Measurements from ENCODE around the gene ZMIZ2. TPM values are rescaled to one million over a fixed set of nuclear protein-coding genes. Genes with fewer than 3 reads are reported as not detected.
"Not testable (repeated sequence)": the region's sequence is repeated elsewhere in the genome, so short reads cannot be mapped to it uniquely, and the experiment has no call there.

Gene ZMIZ2, protein sequence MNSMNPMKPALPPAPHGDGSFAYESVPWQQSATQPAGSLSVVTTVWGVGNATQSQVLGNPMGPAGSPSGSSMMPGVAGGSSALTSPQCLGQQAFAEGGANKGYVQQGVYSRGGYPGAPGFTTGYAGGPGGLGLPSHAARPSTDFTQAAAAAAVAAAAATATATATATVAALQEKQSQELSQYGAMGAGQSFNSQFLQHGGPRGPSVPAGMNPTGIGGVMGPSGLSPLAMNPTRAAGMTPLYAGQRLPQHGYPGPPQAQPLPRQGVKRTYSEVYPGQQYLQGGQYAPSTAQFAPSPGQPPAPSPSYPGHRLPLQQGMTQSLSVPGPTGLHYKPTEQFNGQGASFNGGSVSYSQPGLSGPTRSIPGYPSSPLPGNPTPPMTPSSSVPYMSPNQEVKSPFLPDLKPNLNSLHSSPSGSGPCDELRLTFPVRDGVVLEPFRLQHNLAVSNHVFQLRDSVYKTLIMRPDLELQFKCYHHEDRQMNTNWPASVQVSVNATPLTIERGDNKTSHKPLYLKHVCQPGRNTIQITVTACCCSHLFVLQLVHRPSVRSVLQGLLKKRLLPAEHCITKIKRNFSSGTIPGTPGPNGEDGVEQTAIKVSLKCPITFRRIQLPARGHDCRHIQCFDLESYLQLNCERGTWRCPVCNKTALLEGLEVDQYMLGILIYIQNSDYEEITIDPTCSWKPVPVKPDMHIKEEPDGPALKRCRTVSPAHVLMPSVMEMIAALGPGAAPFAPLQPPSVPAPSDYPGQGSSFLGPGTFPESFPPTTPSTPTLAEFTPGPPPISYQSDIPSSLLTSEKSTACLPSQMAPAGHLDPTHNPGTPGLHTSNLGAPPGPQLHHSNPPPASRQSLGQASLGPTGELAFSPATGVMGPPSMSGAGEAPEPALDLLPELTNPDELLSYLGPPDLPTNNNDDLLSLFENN
- 54.1 TPM for total RNA-seq
- long read RNA-seq, full-length matches to known transcripts = 7 of 52 reads
- long read RNA-seq, partial matches to known transcripts = 11 of 52 reads
- long read RNA-seq, other reads (novel, unspliced or antisense) = 34 of 52 reads

- peak; percentile 96 for DNase-seq
- peak; percentile 98 for ATAC-seq (ENCODE audit: poor library complexity)
- intact Hi-C loops (cut with DNase I) = no loop called here
These were observed at the start of gene ZMIZ2 for GRCh38 chr7:44748045-44748947. ZMIZ2 (plus strand) TSS chr7:44748847; CDS start chr7:44756250, 7,403 bp downstream.

DNA sequence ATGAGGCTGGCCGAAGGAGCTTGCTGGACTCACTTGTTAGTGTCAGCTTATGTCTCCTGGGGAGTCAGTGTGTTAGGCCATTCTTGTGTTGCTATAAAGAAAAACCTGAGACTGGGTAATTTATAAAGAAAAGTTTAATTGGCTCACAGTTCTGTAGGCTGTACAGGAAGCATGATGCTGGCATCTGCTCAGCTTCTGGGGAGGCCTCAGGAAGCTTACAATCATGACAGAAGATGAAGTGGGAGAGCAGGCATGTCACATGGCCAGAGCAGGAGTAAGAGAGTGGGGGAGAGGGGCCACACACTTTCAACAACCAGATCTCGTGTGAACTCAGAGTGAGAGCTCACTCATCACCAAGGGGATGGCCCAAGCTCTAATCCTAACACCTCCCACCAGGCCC, 49.0 kb upstream of the ZMIZ2 start:
- DNase-seq; intact Hi-C loops (cut with DNase I); ATAC-seq (ENCODE audit: poor library complexity): not testable (repeated sequence)

GRCh38 chr7:44700322-44700721, 48.3 kb upstream of the ZMIZ2 start:
- DNase-seq (no peak), ATAC-seq (ENCODE audit: poor library complexity) (no peak)
- intact Hi-C loops (cut with DNase I) = no loop called here

DNA sequence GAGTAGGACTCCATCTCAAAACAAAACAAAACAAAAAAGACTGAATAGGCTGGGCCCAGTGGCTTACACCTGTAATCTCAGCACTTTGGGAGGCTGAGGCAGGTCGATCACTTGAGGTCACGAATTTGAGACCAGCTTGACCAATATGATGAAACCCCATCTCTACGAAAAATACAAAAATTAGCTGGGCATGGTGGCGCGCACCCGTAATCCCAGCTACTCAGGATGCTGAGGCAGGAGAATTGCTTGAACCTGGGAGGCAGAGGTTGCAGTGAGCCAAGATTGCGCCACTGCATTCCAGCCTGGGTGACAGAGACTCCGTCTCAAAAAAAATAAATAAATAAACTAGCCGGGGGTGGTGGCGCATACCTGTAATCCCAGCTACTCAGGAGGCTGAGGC, 45.3 kb upstream of the ZMIZ2 start:
- intact Hi-C loops (cut with DNase I); ATAC-seq (ENCODE audit: poor library complexity); DNase-seq: not testable (repeated sequence)

- no peak for DNase-seq
- no peak for ATAC-seq (ENCODE audit: poor library complexity)
- intact Hi-C loops (cut with DNase I) = no loop called here
These were observed 44.7 kb upstream of the ZMIZ2 start for GRCh38 chr7:44703921-44704320.

- intact Hi-C loops (cut with DNase I) = no loop called here
- ATAC-seq (ENCODE audit: poor library complexity) = no peak
- no peak for DNase-seq
These were observed 43.2 kb upstream of the ZMIZ2 start for GRCh38 chr7:44705434-44705833.

GRCh38 chr7:44706788-44707557, 41.7 kb upstream of the ZMIZ2 start:
- DNase-seq (no peak), ATAC-seq (ENCODE audit: poor library complexity) (peak; percentile 54)
- intact Hi-C loops (cut with DNase I) = no loop called here

- intact Hi-C loops (cut with DNase I) = no loop called here
- DNase-seq (no peak), ATAC-seq (ENCODE audit: poor library complexity) (no peak)
These were observed 41.0 kb upstream of the ZMIZ2 start for GRCh38 chr7:44707558-44708230.

DNA sequence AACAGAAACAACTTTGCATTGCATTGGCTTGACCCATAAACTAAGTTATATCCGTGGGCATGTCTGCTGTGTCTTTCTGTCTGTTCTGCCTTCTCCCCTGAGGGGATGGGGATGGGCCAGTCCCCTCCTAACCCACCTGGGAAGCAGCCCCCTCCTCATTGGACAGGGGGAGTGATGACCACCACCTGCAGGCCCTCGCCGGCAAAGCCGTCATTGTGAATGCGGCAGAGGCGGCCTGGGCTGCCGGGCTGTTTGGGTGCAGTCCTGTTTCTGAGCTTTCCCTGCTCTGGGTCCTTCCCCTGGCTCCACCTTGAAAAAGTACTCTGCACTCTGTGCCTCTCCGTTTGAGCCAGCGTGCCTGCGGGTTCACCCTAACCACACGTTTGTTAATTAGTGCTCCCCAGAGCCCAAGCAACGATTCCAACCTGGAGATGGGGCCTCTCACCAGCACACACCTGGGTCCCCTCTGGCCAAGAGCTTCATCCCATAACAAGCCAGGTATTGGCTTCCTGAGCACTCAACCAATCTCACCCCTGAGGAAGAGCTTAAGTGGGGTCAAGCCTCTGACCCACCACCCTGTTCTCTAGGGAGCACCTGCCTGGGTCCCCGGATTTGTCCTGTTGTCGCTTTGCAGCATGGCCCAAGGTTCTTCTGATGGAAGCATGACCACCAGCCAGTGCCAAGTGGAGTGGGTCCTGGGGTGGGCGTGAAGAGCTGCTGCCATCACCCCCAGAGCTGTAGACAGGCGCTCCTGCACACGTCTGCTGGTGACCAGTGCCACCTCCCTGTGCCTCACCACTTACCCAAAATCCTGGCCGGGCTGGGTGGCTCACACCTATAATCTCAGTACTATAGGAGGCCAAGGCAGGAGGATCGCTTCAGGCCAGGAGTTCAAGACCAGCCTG, 39.4 kb upstream of the ZMIZ2 start:
- intact Hi-C loops (cut with DNase I) = no loop called here
- ATAC-seq (ENCODE audit: poor library complexity) (no peak), DNase-seq (no peak)

GRCh38 chr7:44709945-44710596, 38.6 kb upstream of the ZMIZ2 start:
- intact Hi-C loops (cut with DNase I) = no loop called here
- ATAC-seq (ENCODE audit: poor library complexity) (no peak), DNase-seq (no peak)

DNA sequence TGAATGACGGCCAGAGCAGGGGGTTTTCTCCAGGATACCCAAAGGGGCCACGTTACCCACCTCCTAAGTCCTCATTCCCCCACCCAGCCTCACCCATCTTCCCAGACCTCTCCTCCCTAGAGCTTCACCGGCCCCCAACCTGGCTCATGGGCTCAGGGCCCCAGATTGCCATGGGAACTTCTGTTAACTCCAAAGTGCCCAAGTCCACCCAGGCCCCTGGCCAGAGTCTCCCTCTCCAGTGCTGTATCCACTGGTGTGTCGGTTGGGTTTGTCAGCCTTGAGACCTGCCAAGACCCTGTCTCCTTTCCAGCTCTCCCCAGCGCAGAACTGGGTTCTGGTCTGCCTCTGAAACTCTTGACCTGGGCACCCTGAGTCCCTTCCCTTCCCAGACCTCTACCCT, 37.1 kb upstream of the ZMIZ2 start:
- DNase-seq (no peak), ATAC-seq (ENCODE audit: poor library complexity) (no peak)
- intact Hi-C loops (cut with DNase I) = no loop called here

GRCh38 chr7:44712012-44712411, 36.6 kb upstream of the ZMIZ2 start:
- intact Hi-C loops (cut with DNase I) = no loop called here
- ATAC-seq (ENCODE audit: poor library complexity) (no peak), DNase-seq (no peak)

DNA sequence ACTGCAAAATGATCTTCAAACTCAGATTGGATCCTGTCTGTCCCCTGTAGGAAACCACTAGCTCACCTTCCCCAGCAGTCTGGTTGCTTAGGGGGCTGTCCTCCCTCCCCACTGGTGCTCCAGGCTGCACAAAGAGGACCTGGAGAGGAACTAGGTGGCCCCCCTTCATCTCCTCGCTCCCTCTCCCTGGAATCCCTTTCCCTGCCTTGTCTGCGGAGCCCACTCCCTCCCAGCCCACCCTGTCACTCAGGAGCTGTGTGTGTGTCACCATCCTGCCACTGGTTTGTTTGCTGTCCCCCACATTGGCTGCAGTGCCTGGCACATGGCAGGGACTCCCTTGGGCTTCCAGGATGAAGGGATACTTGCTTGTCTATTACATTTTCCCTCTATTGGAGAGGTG, 35.5 kb upstream of the ZMIZ2 start:
- intact Hi-C loops (cut with DNase I) = no loop called here

DNA sequence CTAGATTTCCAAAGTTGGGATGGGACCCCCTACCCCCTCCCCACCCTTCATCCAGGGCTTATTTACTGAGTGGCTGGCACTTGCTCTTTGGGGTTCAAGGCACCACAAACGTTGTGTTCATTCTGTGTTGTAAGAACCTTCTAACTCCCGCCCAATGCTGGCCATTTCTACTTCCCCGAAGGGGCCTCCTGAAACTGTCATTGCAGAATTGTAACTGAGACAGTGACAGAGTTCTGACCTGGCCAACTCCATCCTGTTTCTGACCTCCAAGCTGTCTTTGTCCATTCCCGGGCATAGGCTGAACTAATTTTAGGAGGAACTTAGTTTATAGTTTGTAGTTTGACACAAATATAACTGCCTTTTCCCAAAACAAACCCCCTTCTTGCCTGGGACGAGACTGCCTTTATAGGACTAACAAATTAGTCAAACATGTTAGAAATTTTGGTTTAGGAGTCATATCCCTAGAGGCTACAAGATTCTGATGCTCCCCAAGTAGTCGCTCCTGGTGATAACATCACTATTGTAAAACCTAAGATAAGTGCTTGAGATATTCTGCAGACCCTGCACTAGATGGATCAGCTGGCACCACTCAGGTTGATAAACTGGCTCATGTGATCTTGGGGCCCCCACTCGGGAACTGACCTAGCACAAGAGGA, 34.8 kb upstream of the ZMIZ2 start:
- ATAC-seq (ENCODE audit: poor library complexity) = no peak
- intact Hi-C loops (cut with DNase I) = no loop called here
- no peak for DNase-seq

More for the DNA sequence above, 35.5 kb upstream of the ZMIZ2 start:
- ATAC-seq (ENCODE audit: poor library complexity) (no peak), DNase-seq (no peak)

- DNase-seq = no peak
- intact Hi-C loops (cut with DNase I) = no loop called here
- no peak for ATAC-seq (ENCODE audit: poor library complexity)
These were observed 32.4 kb upstream of the ZMIZ2 start for GRCh38 chr7:44716205-44716604.

All from Right ventricle myocardium superior (tissue), 1 donor.